HG02571 (cell line): ENCODE measurements around the gene HEATR5A.
"Not testable (repeated sequence)": the region's sequence is repeated elsewhere in the genome, so short reads cannot be mapped to it uniquely, and the experiment has no call there.

Experiments
- ATAC-seq: cut with Tn5 transposase; IDR thresholded peaks from one replicate; pipeline ENCODE4 v1.9.1; 2021; ENCODE audit warnings: mild to moderate bottlenecking, moderate library complexity; ENCODE audit not compliant: unreplicated experiment

The HEATR5A gene

GRCh38 chr14:31287294-31287972 lies 132.9 kb downstream of the HEATR5A start:
- ATAC-seq = no peak

DNA sequence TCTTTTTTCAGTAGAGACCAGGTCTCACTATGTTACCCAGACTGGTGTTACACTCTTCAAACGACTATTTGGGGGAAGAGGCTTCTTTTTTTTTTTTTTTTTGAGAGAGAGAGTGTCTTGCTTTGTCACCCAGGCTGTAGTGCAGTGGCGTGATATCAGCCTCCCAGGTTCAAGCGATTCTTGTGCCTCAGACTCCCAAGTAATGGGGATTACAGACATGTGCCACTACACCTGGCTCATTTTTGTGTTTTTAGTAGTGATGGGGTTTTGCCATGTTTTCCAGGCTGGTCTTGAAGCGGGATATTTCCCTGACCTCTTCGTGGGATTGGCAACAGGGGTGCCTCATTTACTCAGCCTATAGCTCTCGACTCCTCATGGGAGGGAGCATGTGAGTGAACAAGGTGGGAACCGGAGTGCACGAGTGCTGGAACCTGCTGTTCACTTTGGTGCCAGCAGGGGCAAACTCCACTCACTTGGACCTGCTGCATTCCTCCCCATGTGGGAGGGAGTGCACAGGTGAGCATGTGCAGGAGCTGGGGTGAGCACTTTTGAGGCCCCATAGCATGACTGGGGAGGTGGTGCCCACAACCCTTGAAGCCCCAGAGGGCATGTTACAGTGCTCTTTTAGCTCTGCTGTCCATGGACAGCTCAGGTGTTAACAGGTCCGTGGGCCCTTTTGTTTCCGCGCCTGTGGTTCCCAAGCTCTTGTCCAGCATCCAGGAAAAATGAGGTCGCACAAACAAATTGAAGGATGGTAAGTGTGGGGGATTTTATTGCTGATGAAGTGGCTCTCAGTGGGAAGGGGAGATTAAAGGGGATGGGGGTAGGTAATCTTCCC lies 133.7 kb downstream of the HEATR5A start:
- no peak for ATAC-seq

GRCh38 chr14:31283578-31284252 lies 136.6 kb downstream of the HEATR5A start:
- no peak for ATAC-seq

- ATAC-seq = no peak
Observed at GRCh38 chr14:31283153-31283552, 137.2 kb downstream of the HEATR5A start.

GRCh38 chr14:31280871-31281220 lies 139.5 kb downstream of the HEATR5A start:
- no peak for ATAC-seq

DNA sequence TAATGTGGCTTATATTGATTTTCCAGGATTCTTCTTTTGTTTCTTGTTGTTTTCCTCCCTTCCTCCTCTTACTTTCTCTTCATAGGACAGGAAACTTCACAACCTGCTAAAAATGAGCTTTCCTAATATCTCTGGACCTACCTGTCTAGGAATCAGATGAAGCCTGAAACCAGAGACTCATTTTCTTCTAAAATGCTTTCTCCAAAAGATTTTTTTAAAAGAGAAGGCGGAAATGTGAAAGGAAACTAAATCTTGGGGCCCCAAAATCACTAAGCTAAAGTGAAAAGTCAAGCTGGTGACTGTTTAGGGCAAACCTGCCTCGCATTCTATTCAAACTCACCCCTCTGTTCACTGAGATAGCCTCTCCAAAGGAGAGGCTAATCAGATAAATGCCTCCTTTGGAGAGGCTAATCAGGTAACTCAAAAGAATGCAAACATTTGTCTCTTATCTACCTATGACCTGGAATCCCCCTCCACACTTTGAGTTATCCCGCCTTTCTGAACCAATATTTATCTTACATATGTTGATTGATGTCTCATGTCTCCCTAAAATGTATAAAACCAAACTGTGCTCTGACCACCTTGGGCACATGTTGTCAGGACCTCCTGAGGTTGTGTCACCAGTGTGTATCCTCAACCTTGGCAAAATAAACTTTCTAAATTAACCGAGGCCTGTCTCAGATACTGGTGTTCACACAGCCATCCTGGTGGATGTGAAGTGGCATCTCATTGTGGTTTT lies 140.0 kb downstream of the HEATR5A start:
- no peak for ATAC-seq

DNA sequence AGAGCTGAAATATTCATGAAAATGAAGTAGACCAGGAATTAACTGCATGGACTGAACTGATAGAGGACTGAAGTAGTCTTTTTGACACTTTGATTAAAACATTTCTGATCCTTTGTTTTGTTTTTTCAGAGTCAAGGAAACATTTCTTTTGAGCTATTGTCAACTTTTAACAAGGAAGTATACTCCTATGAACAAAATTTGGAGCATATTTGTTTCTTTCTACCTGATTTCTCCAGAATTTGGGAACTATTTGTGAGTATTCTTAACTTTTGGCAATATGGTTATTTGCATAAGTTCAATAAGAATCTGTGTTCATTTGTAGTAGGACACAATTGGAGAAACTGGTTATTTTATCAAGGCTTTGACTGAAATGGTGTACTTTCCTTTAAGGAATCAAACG lies 141.5 kb downstream of the HEATR5A start:
- ATAC-seq = no peak

DNA sequence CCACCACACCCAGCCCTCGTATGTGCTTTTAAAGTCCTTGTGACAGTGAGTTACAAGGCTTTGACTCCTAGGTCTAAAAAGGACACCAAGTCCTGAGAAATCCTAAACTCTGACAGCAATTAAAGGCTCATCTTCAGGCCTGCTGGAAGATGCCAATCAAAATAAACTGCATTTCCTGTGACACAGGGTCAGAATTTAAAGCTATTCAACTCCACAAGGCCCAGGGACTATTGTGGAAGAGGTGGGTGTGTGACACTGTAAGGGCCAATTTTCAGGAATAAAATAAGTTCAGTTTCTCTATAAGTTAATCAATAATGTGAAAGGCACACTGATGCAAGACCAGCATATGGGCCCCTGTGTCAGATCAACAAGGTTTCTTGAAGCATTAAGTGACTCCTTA lies 143.3 kb downstream of the HEATR5A start:
- no peak for ATAC-seq

GRCh38 chr14:31276417-31276816 lies 143.9 kb downstream of the HEATR5A start:
- ATAC-seq = not testable (repeated sequence)

- no peak for ATAC-seq
Observed at GRCh38 chr14:31275731-31276130, 144.6 kb downstream of the HEATR5A start.

GRCh38 chr14:31271648-31272047 lies 148.7 kb downstream of the HEATR5A start:
- no peak for ATAC-seq

DNA sequence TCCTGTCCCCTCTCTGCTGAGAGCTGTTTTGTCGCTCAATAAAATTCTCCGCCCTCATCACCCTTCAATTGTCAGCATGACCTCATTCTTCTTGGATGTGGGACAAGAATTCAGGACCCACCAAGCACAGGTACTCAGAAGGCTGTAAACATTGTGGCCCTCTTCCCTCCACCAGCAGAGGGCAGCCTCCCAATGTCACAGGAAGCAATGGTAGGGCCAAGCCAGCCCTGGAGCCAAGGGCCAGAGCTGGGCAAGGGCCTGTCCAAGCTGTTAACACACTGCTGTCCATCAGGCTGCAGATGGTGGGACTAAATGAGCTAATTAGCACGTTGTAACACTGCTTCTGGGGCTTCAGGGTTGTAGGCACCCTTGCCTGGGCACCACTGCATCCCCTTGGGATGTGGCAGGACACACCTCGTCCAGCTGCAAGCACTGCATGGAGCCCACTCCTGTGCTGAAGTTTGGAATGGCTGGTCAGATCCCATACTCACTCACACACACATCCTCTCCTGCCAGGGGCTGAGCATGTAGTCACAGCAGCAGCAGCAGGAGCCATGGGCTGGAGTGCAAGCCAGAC lies 150.1 kb downstream of the HEATR5A start:
- ATAC-seq = peak; percentile 53

DNA sequence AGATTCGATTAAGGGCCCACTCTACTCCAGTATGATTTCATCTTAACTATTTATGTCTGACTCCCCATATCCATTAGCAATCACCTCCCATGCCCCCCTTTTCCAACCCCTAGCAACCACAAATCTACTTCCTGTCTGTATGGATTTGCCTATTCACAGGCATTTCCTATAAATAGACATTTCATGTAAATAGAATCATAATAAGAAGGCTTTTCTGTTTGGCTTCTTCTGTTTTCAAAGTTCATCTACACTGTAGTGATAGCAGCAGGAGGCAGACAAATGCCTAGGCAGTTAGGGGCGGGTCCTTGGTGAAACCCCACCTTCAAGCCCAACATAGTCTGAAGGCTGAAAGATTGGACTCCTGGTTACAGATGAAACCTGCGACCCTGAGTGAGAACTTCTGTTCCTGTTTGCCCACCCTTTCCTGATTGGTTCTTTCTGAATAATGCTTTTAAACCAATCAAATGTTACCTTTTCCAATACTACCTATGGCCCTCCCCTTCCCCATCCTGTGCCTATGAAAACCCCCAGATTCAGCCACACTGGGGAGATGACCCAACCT lies 150.6 kb downstream of the HEATR5A start:
- ATAC-seq = no peak

- no peak for ATAC-seq
Observed at GRCh38 chr14:31268216-31268615, 152.1 kb downstream of the HEATR5A start.

DNA sequence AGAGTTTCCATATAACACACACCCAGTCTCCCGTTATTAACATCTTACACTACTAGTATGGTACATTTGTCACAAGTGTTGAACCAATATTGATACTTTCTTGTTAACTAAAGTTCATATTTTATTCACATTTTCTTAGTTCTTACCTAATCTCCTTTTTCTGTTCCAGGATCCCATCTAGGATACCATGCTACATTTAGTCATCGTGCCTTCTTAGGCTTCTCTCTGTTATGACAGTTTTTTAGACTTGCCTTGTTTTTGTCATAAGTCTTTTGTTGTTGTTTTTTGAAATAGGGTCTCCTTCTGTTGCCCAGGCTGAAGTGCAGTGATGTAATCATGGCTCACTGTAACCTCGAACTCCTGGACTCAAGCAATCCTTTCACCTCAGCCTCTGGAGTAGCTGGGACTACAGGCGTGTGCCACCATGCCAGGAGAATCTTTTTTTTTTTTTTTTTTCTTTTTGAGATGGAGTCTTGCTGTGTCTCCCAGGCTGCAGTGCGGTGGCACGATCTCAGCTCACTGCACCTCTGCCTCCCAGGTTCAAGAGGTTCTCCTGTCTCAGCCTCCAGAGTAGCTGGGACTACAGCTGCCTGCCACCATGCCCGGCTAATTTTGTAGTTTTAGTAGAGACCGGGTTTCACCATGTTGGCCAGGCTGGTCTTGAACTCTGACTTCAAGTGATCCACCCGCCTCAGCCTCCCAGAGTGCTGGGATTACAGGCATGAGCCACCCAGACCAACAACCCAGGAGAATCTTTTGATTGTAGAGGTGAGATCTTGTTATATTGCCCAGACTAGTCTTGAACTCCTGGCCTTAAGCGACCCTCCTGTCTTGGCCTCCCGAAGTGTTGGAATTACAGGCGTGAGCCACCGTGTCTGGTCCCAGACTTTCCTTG lies 153.7 kb downstream of the HEATR5A start:
- ATAC-seq = no peak

- ATAC-seq = no peak
Observed at GRCh38 chr14:31265701-31266398, 154.5 kb downstream of the HEATR5A start.

GRCh38 chr14:31263485-31264133 lies 156.7 kb downstream of the HEATR5A start:
- no peak for ATAC-seq
